WTC11 (cell line): ENCODE measurements around the gene IGF2BP3.

Source experiments
- CTCF ChIP-seq: fragments of 200-600 bp; IDR thresholded peaks from 2 replicates; pipeline ENCODE4 v1.8.0; 2022; ENCODE audit warnings: antibody characterized with exemption
- IRF1 ChIP-seq: sonication (generic); formaldehyde crosslinking; IDR thresholded peaks from 2 replicates; pipeline ENCODE4 v1.8.0; 2023; ENCODE audit warnings: missing genetic modification reagents
- RELA ChIP-seq: sonication (generic); formaldehyde crosslinking; IDR thresholded peaks from 2 replicates; pipeline ENCODE4 v1.8.1; 2022; ENCODE audit warnings: missing genetic modification reagents, mild to moderate bottlenecking, borderline replicate concordance

GRCh38 chr7:23295401-23295697 lies 174.9 kb downstream of the IGF2BP3 start:
- TF ChIP-seq CTCF (no peak), IRF1 (CRISPR knock-in tag) (no peak), RELA (CRISPR knock-in tag) (no peak)
